Myocyte (in vitro differentiated cells): ENCODE data around the gene TLCD2. TPM values are rescaled to one million over a fixed set of nuclear protein-coding genes. Genes with fewer than 3 reads are reported as not detected.
"Not testable (repeated sequence)": the region's sequence is repeated elsewhere in the genome, so short reads cannot be mapped to it uniquely, and the experiment has no call there.

Experiments
- DNase-seq: peaks from one replicate; pipeline ENCODE4 v3.0.0-alpha.2; 2012; ENCODE audit warnings: low read depth
- microRNA counts: library from miRNA; unstranded; fragments of <30 nt; microRNA quantifications from one replicate; lab custom pipeline; 2016
- total RNA-seq: library from RNA; depleted of rRNA; stranded (reverse); fragments of >200 nt; gene quantifications from 2 replicates; pipeline ENCODE4 v1.2.3, GENCODE V29; 2014

The TLCD2 gene
- total RNA-seq, 1 donor from 2014 or later, result 1.7 TPM

- DNase-seq, result no peak
Observed at GRCh38 chr17:1693339-1693738, 16.8 kb downstream of the TLCD2 start.

GRCh38 chr17:1690544-1691221 is 19.5 kb downstream of the TLCD2 start:
- DNase-seq, result no peak

GRCh38 chr17:1688405-1688804 is 21.8 kb downstream of the TLCD2 start:
- DNase-seq, result not testable (repeated sequence)

- DNase-seq, result no peak
Observed at GRCh38 chr17:1686086-1686485, 24.1 kb downstream of the TLCD2 start.

- peak; percentile 98 for DNase-seq
Observed at GRCh38 chr17:1684378-1685189, 25.6 kb downstream of the TLCD2 start, which contains the start of gene PRPF8. Gene PRPF8 (minus strand): TSS chr17:1684867. CDS start chr17:1684571, 296 bp downstream.

GRCh38 chr17:1683459-1683858 is 26.7 kb downstream of the TLCD2 start:
- DNase-seq, result no peak

GRCh38 chr17:1676401-1676800 is 33.8 kb downstream of the TLCD2 start:
- no peak for DNase-seq

- no peak for DNase-seq
Observed at GRCh38 chr17:1673041-1673785, 37.0 kb downstream of the TLCD2 start.

GRCh38 chr17:1663934-1664333 is 46.2 kb downstream of the TLCD2 start:
- DNase-seq, result not testable (repeated sequence)

GRCh38 chr17:1661045-1661444 is 49.1 kb downstream of the TLCD2 start:
- no peak for DNase-seq

GRCh38 chr17:1658100-1658499 is 52.1 kb downstream of the TLCD2 start:
- DNase-seq, result no peak

GRCh38 chr17:1653735-1654134 is 56.4 kb downstream of the TLCD2 start:
- no peak for DNase-seq

- not testable (repeated sequence) for DNase-seq
Observed at GRCh38 chr17:1652794-1653193, 57.4 kb downstream of the TLCD2 start.

MicroRNAs encoded within 50 kb of the gene (microRNA counts, 767-probe panel; counts per million panel counts)
- microRNA hsa-miR-22-3p (lab: Ali Mortazavi, UCI), result 14,356 counts per million, percentile 81 among the panel's probes with 10 or more counts

Other genes starting within 250 kb of the TLCD2 start
- gene MYO1C, start 217.7 kb downstream of the TLCD2 start, total RNA-seq, result 122 and 125 TPM in 2 replicates
- 47.2 and 71.4 TPM in 2 replicates for gene INPP5K, start 193.8 kb downstream of the TLCD2 start, total RNA-seq
- gene PITPNA, start 147.6 kb downstream of the TLCD2 start, total RNA-seq, result 25.1 and 29.9 TPM in 2 replicates
- 13.9 and 15.6 TPM in 2 replicates for gene SLC43A2, start 81.5 kb downstream of the TLCD2 start, total RNA-seq
- gene SCARF1, start 64.6 kb downstream of the TLCD2 start, total RNA-seq, result 0.05 and 0.19 TPM in 2 replicates
- 11.0 and 20.1 TPM in 2 replicates for gene RILP, start 60.5 kb downstream of the TLCD2 start, total RNA-seq
- 86.1 and 89.3 TPM in 2 replicates for gene PRPF8, start 25.5 kb downstream of the TLCD2 start, total RNA-seq
- 76.0 and 76.8 TPM in 2 replicates for gene WDR81, start 14.3 kb upstream of the TLCD2 start, total RNA-seq
- 0.67 and 2.0 TPM in 2 replicates for gene SERPINF2, start 32.5 kb upstream of the TLCD2 start, total RNA-seq
- 5,512 and 6,691 TPM in 2 replicates for gene SERPINF1, start 51.7 kb upstream of the TLCD2 start, total RNA-seq
- 6.8 and 8.8 TPM in 2 replicates for gene SMYD4, start 119.5 kb upstream of the TLCD2 start, total RNA-seq
- gene RPA1, start 119.6 kb upstream of the TLCD2 start, total RNA-seq, result 11.3 and 11.6 TPM in 2 replicates